Immature natural killer cell (primary cell): ENCODE measurements around the gene BAX. TPM values are rescaled to one million over a fixed set of nuclear protein-coding genes. Genes with fewer than 3 reads are reported as not detected.
A peak's percentile ranks its signal among the peaks of the same experiment; 100 is the strongest.

Experiments used
- DNase-seq, 3 donors: peaks; one replicate each; pipeline ENCODE4 v3.0.0; 2022; ENCODE audit warnings: mixed read lengths in 1 of 3
- H3K27ac Mint-ChIP-seq, 6 donors: one replicate each; pipeline ENCODE4 v1.8.0; 2020; ENCODE audit warnings: mixed read lengths in 6 of 6, mild to moderate bottlenecking in 5 of 6, inconsistent platforms in 4 of 6, moderate library complexity in 3 of 6
- H3K27me3 Mint-ChIP-seq, 3 donors: one replicate each; pipeline ENCODE4 v1.8.0; 2020 to 2021; ENCODE audit warnings: low read depth in 3 of 3, mild to moderate bottlenecking in 3 of 3, mixed read lengths in 3 of 3, moderate library complexity in 3 of 3, inconsistent platforms in 1 of 3
- H3K36me3 Mint-ChIP-seq, 3 donors: one replicate each; pipeline ENCODE4 v1.8.0; 2020; ENCODE audit warnings: mixed read lengths in 3 of 3, inconsistent platforms in 2 of 3, mild to moderate bottlenecking in 2 of 3
- H3K4me1 Mint-ChIP-seq, 2 donors: one replicate each; pipeline ENCODE4 v1.8.0; 2020; ENCODE audit warnings: inconsistent platforms in 2 of 2, mild to moderate bottlenecking in 2 of 2, mixed read lengths in 2 of 2, moderate library complexity in 1 of 2
- H3K4me3 Mint-ChIP-seq, 5 donors: one replicate each; pipeline ENCODE4 v1.8.0; 2020; ENCODE audit warnings: mild to moderate bottlenecking in 5 of 5, mixed read lengths in 5 of 5, inconsistent platforms in 3 of 5, moderate library complexity in 3 of 5
- H3K9me3 Mint-ChIP-seq, 6 donors: one replicate each; pipeline ENCODE4 v1.8.0; 2020; ENCODE audit warnings: mild to moderate bottlenecking in 6 of 6, mixed read lengths in 6 of 6, inconsistent platforms in 4 of 6, moderate library complexity in 3 of 6
- polyA plus RNA-seq, 3 donors: library from polyadenylated mRNA; unstranded; fragments of 300-500 nt; fragmentation: Illumina TruSeq; gene quantifications; one replicate each; pipeline ENCODE4 v1.2.3, GENCODE V29; 2021

Gene BAX
- polyA plus RNA-seq, 3 donors from 2014 or later, result 88.6 to 137 (median 106) TPM

GRCh38 chr19:48961051-48961649 lies 6.5 kb downstream of the BAX start:
- no peak overlapping the region for H3K4me3 Mint-ChIP-seq
- peaks cover 56 to 60% of the 10 kb centered on the region in 2 donors for H3K4me1 Mint-ChIP-seq
- DNase-seq, result no peak
- H3K36me3 Mint-ChIP-seq, result peaks cover 3 to 7% (median 4%) of the 10 kb centered on the region in 3 donors
- H3K27ac Mint-ChIP-seq, result peak overlapping the region in 3 of 6 donors; percentile 51 to 82 (median 69)
- H3K9me3 Mint-ChIP-seq, result no peaks in the 10 kb centered on the region
- H3K27me3 Mint-ChIP-seq, result peaks cover 14 to 18% (median 18%) of the 10 kb centered on the region in 3 donors

GRCh38 chr19:48961673-48962028 lies 7.0 kb downstream of the BAX start:
- Mint-ChIP-seq H3K9me3 (no peaks in the 10 kb centered on the region), H3K4me1 (peaks cover 58 to 61% of the 10 kb centered on the region in 2 donors), H3K4me3 (peak overlapping the region in 3 of 5 donors; percentile 58 to 65 (median 62)), H3K36me3 (peaks cover 0 to 4% (median 4%) of the 10 kb centered on the region in 3 donors), H3K27me3 (peaks cover 14 to 20% (median 18%) of the 10 kb centered on the region in 3 donors), H3K27ac (peak overlapping the region; percentile 35 to 98 (median 84))
- DNase-seq, result no peak

GRCh38 chr19:48962029-48962848 lies 7.6 kb downstream of the BAX start:
- H3K4me3 Mint-ChIP-seq, result peak overlapping the region; percentile 55 to 100 (median 65)
- peaks cover 14 to 20% (median 18%) of the 10 kb centered on the region in 3 donors for H3K27me3 Mint-ChIP-seq
- H3K27ac Mint-ChIP-seq, result peak overlapping the region; percentile 76 to 98 (median 94)
- peaks cover 59 to 60% of the 10 kb centered on the region in 2 donors for H3K4me1 Mint-ChIP-seq
- DNase-seq, result peak; percentile 23 to 36 (median 35)
- H3K9me3 Mint-ChIP-seq, result no peaks in the 10 kb centered on the region
- no peaks in the 10 kb centered on the region for H3K36me3 Mint-ChIP-seq

GRCh38 chr19:48962849-48963165 lies 8.1 kb downstream of the BAX start:
- Mint-ChIP-seq H3K27me3 (peaks cover 14 to 20% (median 18%) of the 10 kb centered on the region in 3 donors), H3K27ac (peak overlapping the region; percentile 76 to 98 (median 94)), H3K4me3 (peak overlapping the region; percentile 51 to 100 (median 55)), H3K36me3 (peaks cover 0 to 3% (median 0%) of the 10 kb centered on the region in 3 donors), H3K4me1 (peaks cover 54 to 59% of the 10 kb centered on the region in 2 donors), H3K9me3 (no peaks in the 10 kb centered on the region)
- DNase-seq, result no peak

GRCh38 chr19:48963371-48964204 lies 8.9 kb downstream of the BAX start:
- DNase-seq, result peak; percentile 27 to 34 (median 30)
- no peaks in the 10 kb centered on the region for H3K9me3 Mint-ChIP-seq
- peaks cover 14 to 20% (median 18%) of the 10 kb centered on the region in 3 donors for H3K27me3 Mint-ChIP-seq
- peaks cover 0 to 9% (median 0%) of the 10 kb centered on the region in 3 donors for H3K36me3 Mint-ChIP-seq
- peak overlapping the region; percentile 82 to 98 (median 94) for H3K27ac Mint-ChIP-seq
- peak overlapping the region; percentile 89 to 100 (median 96) for H3K4me3 Mint-ChIP-seq
- H3K4me1 Mint-ChIP-seq, result peaks cover 54 to 59% of the 10 kb centered on the region in 2 donors

GRCh38 chr19:48964205-48965039 lies 9.7 kb downstream of the BAX start:
- Mint-ChIP-seq H3K4me1 (peaks cover 54 to 59% of the 10 kb centered on the region in 2 donors), H3K36me3 (peaks cover 0 to 12% (median 0%) of the 10 kb centered on the region in 3 donors), H3K4me3 (peak overlapping the region; percentile 89 to 100 (median 96)), H3K27me3 (peaks cover 14 to 20% (median 18%) of the 10 kb centered on the region in 3 donors), H3K9me3 (no peaks in the 10 kb centered on the region), H3K27ac (peak overlapping the region; percentile 81 to 98 (median 94))
- no peak for DNase-seq

GRCh38 chr19:48965040-48965805 lies 10.5 kb downstream of the BAX start, which contains the start of gene FTL:
Gene FTL (plus strand): TSS chr19:48965309. CDS start chr19:48965508, 199 bp downstream.
- peaks cover 0 to 14% (median 0%) of the 10 kb centered on the region in 3 donors for H3K36me3 Mint-ChIP-seq
- peak within 1 kb of the TSS; percentile 89 to 100 (median 96) for H3K4me3 Mint-ChIP-seq
- peak within 1 kb of the TSS; percentile 94 to 98 (median 97) for H3K27ac Mint-ChIP-seq
- H3K27me3 Mint-ChIP-seq, result peaks cover 14 to 20% (median 18%) of the 10 kb centered on the region in 3 donors
- DNase-seq, result peak; percentile 89 to 92 (median 90)
- no peaks in the 10 kb centered on the region for H3K9me3 Mint-ChIP-seq
- peaks cover 54 to 59% of the 10 kb centered on the region in 2 donors for H3K4me1 Mint-ChIP-seq

- Mint-ChIP-seq H3K27ac (peak overlapping the region; percentile 94 to 98 (median 97)), H3K9me3 (no peaks in the 10 kb centered on the region), H3K36me3 (peaks cover 0 to 16% (median 0%) of the 10 kb centered on the region in 3 donors), H3K4me1 (peaks cover 54 to 61% of the 10 kb centered on the region in 2 donors), H3K4me3 (peak overlapping the region; percentile 89 to 100 (median 96)), H3K27me3 (peaks cover 14 to 20% (median 18%) of the 10 kb centered on the region in 3 donors)
- DNase-seq, result peak; percentile 83
These were observed 11.3 kb downstream of the BAX start for GRCh38 chr19:48965806-48966540.

GRCh38 chr19:48966541-48967345 lies 12.1 kb downstream of the BAX start:
- H3K4me1 Mint-ChIP-seq, result peaks cover 52 to 59% of the 10 kb centered on the region in 2 donors
- H3K27me3 Mint-ChIP-seq, result peaks cover 14 to 20% (median 18%) of the 10 kb centered on the region in 3 donors
- no peaks in the 10 kb centered on the region for H3K9me3 Mint-ChIP-seq
- peak in 1 of 3 donors; percentile 25 for DNase-seq
- peak overlapping the region; percentile 89 to 100 (median 96) for H3K4me3 Mint-ChIP-seq
- peaks cover 0 to 18% (median 0%) of the 10 kb centered on the region in 3 donors for H3K36me3 Mint-ChIP-seq
- peak overlapping the region; percentile 94 to 98 (median 97) for H3K27ac Mint-ChIP-seq

- no peaks in the 10 kb centered on the region for H3K9me3 Mint-ChIP-seq
- H3K4me3 Mint-ChIP-seq, result peak overlapping the region in 3 of 5 donors; percentile 7 to 100 (median 42)
- peaks cover 44 to 51% of the 10 kb centered on the region in 2 donors for H3K4me1 Mint-ChIP-seq
- DNase-seq, result no peak
- peaks cover 0 to 18% (median 0%) of the 10 kb centered on the region in 3 donors for H3K36me3 Mint-ChIP-seq
- H3K27ac Mint-ChIP-seq, result peak overlapping the region in 4 of 6 donors; percentile 8 to 64 (median 32)
- peaks cover 14 to 18% (median 18%) of the 10 kb centered on the region in 3 donors for H3K27me3 Mint-ChIP-seq
These were observed 12.9 kb downstream of the BAX start for GRCh38 chr19:48967346-48968178.
